HG02571 (cell line): ENCODE data around the gene GLI1.
"Not testable (repeated sequence)": the region's sequence is repeated elsewhere in the genome, so short reads cannot be mapped to it uniquely, and the experiment has no call there.

Experiments used
- ATAC-seq: cut with Tn5 transposase; IDR thresholded peaks from one replicate; pipeline ENCODE4 v1.9.1; 2021; ENCODE audit warnings: mild to moderate bottlenecking, moderate library complexity; ENCODE audit not compliant: unreplicated experiment

Gene GLI1

DNA sequence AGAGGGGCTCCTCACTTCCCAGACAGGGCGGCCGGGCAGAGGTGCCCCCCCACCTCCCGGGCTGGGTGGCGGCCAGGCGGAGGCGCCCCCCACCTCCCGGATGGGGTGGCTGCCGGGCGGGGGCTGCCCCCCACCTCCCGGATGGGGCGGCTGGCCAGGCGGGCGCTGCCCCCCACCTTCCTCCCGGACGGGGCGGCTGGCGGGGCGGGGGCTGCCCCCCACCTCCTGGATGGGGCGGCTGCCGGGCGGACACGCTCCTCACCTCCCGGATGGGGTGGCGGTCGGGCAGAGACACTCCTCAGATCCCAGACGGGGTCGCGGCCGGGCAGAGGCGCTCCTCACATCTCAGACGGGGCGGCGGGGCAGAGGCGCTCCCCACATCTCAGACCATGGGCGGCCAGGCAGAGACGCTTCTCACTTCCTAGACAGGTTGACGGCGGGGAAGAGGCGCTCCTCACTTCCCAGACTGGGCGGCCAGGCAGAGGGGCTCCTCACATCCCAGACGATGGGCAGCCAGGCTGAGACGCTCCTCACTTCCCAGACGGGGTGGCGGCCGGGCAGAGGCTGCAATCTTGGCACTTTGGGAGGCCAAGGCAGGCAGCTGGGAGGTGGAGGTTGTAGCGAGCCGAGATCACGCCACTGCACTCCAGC, 35.6 kb downstream of the GLI1 start:
- ATAC-seq = not testable (repeated sequence)

DNA sequence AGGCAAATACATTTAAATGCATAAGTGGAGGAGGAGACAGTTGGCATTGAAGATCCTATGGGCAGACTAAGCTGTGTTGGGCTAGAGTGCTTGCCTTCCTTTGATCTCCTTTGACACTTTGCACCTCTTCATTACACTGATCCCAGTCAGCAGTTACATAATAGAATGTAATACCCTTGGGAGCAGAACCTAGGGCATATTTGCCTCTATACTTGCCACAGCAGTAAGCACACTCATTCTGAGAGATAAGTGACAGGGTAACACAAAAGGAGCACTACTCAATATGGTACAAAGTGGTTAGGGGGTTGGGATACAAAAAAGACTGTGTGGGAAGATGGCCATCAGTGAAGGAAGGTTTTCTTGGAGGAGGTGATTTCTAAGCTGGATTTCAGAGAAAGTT, 37.2 kb downstream of the GLI1 start:
- ATAC-seq = no peak

DNA sequence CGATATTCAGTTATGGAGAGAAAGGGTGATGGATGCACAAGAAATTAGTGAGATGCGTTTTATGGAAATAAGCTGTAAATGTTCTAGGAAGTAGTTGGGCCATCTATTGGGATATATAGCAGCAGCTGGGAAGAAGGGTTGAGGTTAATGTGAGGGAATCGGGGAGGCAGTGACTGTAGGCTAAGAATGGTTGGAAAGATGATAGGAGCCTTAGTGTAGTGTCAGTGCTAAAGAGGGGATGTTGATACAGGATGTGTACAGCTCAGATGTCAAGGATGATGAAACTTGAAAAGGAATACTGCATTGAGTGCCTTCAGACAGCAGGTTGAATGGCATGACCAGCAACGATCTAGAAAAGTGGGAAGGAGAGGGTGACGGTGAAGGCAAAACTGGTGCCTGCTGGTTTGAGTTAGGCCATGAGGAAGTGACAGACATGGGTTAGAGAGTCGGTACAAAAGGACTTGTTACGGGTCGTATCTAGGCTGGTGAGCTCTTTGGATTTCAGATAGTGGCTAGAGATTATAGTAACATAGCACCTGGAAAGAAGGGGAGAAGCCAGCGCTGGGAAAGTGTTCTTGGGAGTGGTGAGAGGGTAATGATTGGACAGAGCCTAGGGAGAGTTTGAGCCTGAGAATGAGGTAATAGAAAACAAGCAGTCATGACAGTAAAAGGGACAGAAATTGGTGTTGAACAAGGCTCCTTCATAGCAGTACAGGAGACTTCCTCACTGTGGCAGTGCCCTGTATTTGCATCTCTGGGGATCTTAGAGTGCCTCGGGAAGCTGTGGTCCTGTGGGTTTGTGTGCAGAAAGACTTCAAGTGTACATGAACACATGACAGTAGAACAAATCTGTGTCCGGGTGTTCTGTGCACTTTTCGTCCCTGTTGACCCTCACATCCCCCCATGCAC, 37.9 kb downstream of the GLI1 start:
- no peak for ATAC-seq

DNA sequence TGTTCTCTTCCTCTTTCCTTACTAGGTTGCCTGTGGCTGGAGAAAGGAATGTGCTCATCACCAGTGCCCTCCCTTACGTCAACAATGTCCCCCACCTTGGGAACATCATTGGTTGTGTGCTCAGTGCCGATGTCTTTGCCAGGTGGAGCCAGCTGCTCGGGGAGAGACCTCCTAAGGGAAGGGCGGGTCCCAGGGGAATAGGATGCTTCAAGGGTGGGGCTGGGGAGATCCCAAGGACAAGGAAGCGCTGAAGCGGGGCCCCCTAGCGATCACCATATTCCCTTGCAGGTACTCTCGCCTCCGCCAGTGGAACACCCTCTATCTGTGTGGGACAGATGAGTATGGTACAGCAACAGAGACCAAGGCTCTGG, 38.5 kb downstream of the GLI1 start:
- ATAC-seq = no peak

DNA sequence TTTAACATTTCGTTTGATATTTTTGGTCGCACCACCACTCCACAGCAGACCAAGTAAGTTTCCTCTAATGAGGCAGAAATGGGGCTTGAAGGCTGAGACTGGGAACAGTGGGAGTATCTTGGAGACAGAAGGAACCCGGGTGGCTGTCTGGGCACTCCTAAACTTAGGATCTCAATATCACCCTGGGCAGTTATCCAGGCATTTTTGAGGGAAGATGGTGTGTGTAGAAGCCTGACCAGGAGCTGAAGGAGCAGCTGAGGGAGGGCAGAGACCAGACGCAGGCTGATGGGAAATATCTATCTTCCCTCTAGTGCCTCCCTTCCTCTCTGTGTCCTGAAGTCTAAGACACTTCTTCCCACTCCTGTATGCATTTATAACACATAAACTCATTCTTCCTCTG, 39.0 kb downstream of the GLI1 start:
- no peak for ATAC-seq

DNA sequence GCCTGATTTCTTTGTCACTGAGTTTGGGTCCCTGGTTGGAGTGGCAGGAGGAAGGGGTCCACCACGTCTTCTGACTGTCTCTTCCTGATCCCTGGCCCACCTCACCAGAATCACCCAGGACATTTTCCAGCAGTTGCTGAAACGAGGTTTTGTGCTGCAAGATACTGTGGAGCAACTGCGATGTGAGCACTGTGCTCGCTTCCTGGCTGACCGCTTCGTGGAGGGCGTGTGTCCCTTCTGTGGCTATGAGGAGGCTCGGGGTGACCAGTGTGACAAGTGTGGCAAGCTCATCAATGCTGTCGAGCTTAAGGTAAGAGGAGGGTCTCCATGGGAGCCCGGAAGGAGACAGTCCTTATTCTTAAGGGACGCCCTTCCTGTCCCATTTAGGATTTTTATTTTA, 40.6 kb downstream of the GLI1 start:
- ATAC-seq = no peak

DNA sequence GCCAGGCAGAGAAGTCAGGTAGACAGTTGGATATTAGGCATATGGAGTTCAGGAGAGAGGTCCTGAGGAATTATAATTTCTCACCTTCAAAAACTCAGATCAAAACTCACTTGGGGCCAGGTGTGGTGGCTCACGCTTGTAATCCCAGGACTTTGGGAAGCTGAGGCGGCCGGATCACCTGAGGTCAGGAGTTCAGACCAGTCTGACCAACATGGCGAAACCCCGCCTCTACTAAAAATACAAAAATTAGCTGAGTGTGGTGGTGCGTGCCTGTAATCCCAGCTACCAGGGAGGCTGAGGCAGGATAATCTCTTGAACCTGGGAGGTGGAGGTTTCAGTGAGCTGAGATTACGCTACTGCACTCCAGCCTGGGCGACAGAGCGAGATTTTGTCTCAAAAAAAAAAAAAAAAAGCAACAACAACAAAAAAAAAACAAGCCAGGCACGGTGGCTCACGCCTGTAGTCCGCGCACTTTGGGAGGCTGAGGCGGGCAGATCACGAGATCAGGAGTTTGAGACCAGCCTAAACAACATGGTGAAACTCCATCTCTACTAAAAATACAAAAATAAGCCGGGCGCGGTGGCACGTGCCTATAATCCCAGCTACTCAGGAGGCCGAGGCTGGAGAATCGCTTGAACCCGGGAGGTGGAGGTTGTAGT, 42.9 kb downstream of the GLI1 start:
- not testable (repeated sequence) for ATAC-seq

DNA sequence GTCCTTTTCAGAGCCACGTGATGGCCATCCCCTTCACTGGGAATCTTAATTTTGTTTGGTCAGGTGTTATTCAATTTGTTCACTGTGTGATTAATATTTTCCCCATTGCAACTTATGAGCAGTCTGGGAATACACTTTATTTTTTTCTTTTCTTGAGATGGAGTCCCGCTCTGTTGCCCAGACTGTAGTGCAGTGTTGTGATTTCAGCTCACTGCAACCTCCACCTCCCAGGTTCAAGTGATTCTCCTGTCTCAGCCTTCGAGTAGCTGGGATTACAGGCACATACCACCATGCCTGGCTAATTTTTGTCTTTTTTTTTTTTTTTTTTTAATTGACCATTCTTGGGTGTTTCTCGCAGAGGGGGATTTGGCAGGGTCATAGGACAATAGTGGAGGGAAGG, 47.0 kb downstream of the GLI1 start:
- ATAC-seq = not testable (repeated sequence)

DNA sequence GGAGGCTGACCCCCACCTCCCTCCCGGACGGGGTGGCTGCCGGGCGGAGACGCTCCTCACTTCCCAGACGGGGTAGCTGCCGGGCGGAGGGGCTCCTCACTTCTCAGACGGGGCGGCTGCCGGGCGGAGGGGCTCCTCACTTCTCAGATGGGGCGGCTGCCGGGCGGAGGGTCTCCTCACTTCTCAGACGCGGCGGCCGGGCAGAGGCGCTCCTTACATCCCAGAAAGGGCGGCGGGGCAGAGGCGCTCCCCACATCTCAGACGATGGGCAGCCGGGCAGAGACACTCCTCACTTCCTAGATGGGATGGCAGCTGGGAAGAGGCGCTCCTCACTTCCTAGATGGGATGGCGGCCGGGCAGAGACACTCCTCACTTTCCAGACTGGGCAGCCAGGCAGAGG, 48.2 kb downstream of the GLI1 start:
- not testable (repeated sequence) for ATAC-seq

DNA sequence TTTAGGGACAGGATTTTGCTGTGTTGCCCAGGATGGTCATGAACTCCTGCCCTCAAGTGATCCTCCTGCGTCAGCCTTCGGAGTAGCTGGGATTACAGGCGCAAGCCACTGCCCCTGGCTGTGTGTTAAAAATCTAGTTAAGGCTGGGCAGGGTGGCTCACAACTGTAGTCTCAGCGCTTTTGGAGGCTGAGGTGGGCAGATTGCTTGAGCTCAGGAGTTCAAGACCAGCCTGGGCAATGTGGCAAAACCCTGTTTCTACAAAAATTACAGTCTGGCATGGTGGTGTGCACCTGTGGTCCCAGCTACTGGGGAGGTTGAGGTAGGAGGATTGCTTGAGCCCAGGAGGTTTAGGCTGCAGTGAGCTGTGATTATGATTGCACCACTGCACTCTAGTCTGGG, 51.6 kb downstream of the GLI1 start:
- no peak for ATAC-seq

DNA sequence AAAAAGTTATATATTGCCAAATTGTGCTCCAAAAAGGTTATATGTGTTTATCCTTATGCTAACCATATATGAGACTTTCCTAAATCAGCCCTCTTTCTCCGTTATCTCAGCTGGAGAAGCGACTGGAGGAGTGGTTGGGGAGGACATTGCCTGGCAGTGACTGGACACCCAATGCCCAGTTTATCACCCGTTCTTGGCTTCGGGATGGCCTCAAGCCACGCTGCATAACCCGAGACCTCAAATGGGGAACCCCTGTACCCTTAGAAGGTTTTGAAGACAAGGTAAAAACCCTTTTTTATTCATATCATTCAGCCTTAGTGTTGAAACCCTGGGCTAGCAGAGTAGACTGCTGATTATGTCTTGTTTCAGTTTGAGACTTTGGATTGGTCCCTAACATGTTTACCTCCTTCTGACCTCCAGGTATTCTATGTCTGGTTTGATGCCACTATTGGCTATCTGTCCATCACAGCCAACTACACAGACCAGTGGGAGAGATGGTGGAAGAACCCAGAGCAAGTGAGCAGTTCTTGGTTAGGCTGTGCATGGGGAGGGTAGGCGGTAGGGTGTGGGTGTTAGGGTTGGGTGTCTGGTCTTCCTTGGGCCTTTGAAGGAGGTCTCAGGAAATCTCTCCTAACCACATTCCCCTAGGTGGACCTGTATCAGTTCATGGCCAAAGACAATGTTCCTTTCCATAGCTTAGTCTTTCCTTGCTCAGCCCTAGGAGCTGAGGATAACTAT, 52.2 kb downstream of the GLI1 start:
- no peak for ATAC-seq

DNA sequence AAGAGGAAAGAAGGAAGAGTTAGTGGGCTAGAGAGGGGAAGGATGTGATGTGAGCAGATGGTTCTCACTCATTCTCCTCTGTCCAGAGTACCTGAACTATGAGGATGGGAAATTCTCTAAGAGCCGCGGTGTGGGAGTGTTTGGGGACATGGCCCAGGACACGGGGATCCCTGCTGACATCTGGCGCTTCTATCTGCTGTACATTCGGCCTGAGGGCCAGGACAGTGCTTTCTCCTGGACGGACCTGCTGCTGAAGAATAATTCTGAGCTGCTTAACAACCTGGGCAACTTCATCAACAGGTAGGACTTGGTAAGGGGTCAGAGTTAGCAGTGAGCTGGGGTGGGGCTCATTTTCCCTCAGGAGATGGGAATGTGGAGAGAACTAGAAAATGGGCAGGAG, 53.1 kb downstream of the GLI1 start:
- no peak for ATAC-seq

DNA sequence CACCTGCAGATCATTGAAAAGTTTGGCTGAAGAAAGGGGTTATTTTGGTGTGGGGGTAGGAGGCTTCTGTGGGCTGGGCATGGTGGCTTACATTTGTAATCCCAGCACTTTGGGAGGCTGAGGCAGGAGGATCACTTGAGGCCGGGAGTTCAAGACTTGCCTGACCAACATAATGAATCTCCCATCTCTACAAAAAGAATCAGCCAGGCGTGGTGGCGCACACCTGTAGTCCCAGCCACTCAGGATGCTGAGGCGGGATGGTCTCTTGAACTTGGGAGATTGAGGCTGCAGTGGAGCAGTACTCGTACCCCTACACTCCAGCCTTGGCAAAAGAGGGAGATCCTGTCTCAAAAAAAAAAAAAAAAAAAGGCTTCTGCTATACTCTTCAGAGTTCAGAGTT, 53.7 kb downstream of the GLI1 start:
- ATAC-seq = no peak

DNA sequence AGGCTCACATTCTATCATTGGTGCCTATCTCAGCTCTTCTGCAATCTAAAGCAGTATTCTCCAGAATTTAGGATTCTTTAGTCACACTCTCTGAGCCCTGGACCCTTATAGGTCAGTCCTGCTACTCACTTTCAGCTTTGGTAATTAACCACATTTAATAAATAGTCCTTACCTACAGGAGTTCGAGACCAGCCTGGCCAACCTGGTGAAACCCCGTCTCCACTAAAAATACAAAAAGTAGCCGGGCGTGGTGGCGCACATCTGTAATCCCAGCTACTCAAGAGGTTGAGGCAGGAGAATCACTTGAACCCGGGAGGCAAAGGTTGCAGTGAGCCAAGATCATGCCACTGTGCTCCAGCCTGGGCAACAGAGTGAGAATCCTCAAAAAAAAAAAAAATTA, 54.1 kb downstream of the GLI1 start:
- ATAC-seq = not testable (repeated sequence)

DNA sequence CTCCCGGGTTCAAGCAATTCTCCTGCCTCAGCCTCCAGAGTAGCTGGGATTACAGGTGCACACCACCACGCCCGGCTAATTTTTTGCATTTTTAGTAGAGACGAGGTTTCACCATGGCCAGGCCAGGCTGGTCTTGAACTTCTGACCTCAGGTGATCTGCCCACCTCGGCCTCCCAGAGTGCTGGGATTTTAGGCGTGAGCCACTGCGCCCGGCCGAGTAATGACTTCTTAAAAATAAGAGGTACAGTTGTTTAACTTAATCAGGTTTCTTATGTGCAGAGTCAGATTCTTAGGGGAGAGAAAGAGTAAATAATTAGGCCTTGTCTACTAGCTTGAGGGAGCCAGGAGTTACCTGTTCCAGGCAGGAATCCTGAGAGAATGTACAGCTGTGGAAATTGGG, 54.7 kb downstream of the GLI1 start:
- not testable (repeated sequence) for ATAC-seq

DNA sequence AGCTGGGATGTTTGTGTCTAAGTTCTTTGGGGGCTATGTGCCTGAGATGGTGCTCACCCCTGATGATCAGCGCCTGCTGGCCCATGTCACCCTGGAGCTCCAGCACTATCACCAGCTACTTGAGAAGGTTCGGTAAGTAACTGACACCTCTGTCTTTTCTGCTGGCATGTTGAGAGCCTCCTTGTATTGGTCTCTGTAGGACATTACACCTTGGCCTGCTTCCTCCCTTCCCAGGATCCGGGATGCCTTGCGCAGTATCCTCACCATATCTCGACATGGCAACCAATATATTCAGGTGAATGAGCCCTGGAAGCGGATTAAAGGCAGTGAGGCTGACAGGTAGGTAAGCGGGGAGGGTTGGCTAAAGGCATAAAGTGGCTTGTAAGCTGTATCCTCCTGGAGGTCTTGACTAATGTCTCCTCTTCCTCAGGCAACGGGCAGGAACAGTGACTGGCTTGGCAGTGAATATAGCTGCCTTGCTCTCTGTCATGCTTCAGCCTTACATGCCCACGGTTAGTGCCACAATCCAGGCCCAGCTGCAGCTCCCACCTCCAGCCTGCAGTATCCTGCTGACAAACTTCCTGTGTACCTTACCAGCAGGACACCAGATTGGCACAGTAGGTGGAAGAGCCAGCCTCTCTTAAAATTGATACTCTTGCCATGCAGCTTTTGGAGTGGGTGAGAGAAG, 55.3 kb downstream of the GLI1 start:
- no peak for ATAC-seq

DNA sequence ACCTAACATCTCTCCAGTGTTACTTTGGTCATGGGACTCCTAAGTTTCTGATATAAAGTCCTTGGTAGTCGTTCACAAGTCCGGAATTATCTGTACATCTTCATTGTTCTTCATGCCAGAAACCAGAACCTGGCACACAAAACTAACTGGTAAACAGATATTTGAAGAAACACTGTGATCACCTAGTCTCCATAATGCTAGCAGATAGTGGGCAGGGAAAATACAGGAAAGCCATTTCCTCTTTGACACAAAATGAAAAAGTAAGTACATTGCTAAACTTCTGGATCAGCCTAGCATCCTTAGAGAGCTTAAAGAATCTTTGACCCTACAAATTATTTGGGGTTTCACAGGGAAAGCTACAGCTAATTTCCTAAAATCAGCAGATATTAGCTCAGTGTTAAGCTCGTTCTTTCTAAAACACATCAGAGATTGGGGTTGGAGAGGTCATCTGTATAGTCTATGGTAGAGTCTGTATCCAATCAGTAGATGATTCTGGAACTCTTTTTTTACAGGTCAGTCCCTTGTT, 55.9 kb downstream of the GLI1 start:
- no peak for ATAC-seq

DNA sequence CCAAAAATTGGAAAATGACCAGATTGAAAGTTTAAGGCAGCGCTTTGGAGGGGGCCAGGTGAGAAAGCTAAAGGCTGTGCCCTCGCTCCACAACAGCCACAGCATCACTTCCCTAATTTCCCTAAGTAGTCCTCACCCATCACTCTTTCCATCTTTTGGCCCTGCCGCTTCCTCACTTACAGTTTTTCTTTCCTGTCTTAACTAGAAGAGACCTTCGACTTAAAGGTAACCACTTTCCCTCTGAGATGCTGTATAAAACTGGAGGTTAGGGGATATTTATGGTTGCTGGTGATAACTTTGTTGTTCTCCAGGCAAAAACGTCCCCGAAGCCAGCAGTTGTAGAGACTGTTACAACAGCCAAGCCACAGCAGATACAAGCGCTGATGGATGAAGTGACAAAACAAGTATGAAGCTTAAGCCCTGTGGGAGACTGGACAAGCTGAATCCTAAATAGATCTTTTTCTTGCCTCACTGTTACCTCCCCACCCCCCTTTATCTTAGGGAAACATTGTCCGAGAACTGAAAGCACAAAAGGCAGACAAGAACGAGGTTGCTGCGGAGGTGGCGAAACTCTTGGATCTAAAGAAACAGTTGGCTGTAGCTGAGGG, 56.5 kb downstream of the GLI1 start:
- ATAC-seq = no peak

DNA sequence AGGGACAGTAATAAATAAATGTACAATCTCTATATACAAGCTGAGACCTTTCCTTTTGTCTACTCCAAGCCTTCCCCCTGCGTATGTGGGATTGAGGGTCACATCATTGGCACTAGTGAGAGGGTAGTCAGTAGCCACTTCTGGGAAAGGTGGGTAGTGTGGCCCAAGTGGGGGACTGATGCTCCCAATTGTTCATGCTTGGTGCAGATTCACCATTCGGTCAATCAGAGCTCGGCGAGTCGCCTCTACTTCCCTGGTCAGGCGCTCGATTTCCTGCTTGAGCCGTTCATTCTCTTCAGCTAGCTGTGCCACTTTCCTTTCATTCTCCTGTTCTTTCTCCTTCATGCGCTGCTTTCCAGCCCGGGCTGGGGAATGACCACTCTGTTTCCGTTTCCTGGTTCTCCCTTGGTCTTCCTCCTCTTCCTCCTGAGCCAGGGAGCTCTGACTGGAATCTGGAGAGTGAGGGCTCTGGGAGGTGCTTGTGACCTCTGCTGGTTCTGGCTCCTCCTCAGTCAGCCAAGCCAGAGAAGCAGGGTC, 57.1 kb downstream of the GLI1 start:
- no peak for ATAC-seq

DNA sequence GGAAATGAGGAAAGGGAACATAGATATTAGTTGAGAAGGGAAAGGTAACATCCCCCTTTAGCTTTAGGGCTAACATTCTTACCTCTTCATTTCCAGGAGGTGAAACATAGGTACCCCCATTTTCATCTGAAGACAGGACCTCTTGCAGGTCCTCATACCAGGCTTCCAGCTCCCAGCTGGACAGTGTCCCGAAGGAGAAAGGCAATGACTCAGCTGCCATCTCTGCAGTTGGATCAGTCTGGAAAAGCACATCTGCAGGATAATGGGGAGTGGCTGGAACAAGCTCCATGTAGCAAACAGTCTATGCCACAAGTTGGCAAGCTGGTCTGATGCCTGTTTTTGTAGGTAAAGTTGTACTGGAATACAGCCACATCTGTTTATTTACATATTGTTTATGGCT, 57.6 kb downstream of the GLI1 start:
- ATAC-seq = no peak
